Erythroblast (primary cell): ENCODE results near the gene UNC13C.

ENCODE experiments used
- GATA1 ChIP-seq: IDR thresholded peaks from 2 replicates; pipeline ENCODE4 v1.6.1; 2011; ENCODE audit warnings: low read depth, mild to moderate bottlenecking, control low read depth, low read length, moderate library complexity
- POLR2A ChIP-seq: IDR thresholded peaks from 2 replicates; pipeline ENCODE4 v1.6.1; 2011; ENCODE audit warnings: mild to moderate bottlenecking, low read length

DNA sequence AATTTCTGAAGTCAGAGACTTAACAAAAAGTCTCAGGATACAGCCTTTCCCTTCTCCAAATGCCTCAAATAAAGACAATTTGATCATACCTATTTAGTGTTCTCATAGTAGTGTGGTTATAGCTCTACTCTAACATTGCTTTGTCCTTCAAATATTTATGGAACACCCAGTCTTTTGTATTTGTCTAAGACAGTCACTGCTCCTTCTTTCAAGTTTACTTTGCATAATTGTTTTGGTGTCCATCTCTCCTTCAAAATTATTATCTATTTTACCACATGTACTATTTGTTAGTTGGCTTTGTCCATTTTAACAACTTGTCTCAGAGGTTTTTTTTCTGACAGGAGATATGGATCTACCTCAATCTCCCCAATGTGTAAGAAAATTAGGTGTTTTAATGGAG is 118.8 kb downstream of the UNC13C start:
- TF ChIP-seq POLR2A (no peak), GATA1 (no peak)
